Measurements from ENCODE around the gene GAPDHS.

- peak; percentile 72 to 89 (median 77) for TF ChIP-seq CTCF (IDR thresholded peaks at IDR 0.05)
- no peak for TF ChIP-seq POLR2A (IDR thresholded peaks at IDR 0.05)
Measured at GRCh38 chr19:35549174-35549788, 16.0 kb downstream of the GAPDHS start.
